Measurements from ENCODE around the gene IFI27. TPM values are rescaled to one million over a fixed set of nuclear protein-coding genes. Genes with fewer than 3 reads are reported as not detected.

IFI27 gene
- total and polyA plus RNA-seq, 2 of the 4 experiments (the other 2 are of a cell fraction), result under 0.01 to 0.60 TPM

DNA sequence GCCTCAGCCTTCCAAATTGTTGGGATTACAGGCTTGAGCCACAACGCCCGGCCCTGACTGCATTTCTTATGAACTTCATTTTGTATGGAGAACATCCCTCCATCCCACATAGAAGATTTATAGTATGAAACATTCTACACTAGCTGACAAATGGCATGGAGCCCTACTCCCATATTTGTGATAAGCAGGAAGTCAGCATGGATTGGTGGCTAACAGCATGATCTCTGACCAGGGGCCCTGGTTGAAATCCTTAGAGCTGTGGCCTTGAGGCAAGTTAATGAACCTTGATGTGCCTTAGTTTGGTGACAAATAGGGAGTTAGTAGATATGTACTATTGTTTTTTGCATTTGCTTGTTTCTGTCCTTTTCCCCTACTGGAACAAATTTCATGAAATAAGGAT is 17.1 kb upstream of the IFI27 start:
- H3K36me3 ChIP-seq (ENCODE audit: control insufficient read depth, insufficient read depth, low read length), result no peaks in the 10 kb centered on the region
- TF ChIP-seq MXI1 (IDR thresholded peaks at IDR 0.05; ENCODE audit: borderline replicate concordance, low read depth, low read length) (no peak), CEBPB (IDR thresholded peaks at IDR 0.05; ENCODE audit: low read depth, low read length) (no peak), NFE2L2 (IDR thresholded peaks at IDR 0.05; ENCODE audit: low read depth, low read length) (no peak), SMC3 (IDR thresholded peaks at IDR 0.05; ENCODE audit: low read depth, low read length) (no peak), MAZ (IDR thresholded peaks at IDR 0.05; ENCODE audit: borderline replicate concordance, low read depth, low read length) (no peak), RAD21 (IDR thresholded peaks at IDR 0.05; ENCODE audit: low read length) (no peak), CHD1 (IDR thresholded peaks at IDR 0.05; ENCODE audit: low read depth, low read length) (no peak), RCOR1 (IDR thresholded peaks at IDR 0.05; ENCODE audit: insufficient replicate concordance, low read length) (no peak)
- TF ChIP-seq, protein P1, sequence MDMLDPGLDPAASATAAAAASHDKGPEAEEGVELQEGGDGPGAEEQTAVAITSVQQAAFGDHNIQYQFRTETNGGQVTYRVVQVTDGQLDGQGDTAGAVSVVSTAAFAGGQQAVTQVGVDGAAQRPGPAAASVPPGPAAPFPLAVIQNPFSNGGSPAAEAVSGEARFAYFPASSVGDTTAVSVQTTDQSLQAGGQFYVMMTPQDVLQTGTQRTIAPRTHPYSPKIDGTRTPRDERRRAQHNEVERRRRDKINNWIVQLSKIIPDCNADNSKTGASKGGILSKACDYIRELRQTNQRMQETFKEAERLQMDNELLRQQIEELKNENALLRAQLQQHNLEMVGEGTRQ (IDR thresholded peaks at IDR 0.05; ENCODE audit: low read depth, low read length), result no peak
- TF ChIP-seq, protein P2, sequence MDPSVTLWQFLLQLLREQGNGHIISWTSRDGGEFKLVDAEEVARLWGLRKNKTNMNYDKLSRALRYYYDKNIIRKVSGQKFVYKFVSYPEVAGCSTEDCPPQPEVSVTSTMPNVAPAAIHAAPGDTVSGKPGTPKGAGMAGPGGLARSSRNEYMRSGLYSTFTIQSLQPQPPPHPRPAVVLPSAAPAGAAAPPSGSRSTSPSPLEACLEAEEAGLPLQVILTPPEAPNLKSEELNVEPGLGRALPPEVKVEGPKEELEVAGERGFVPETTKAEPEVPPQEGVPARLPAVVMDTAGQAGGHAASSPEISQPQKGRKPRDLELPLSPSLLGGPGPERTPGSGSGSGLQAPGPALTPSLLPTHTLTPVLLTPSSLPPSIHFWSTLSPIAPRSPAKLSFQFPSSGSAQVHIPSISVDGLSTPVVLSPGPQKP (IDR thresholded peaks at IDR 0.05; ENCODE audit: borderline replicate concordance, low read depth, low read length), result no peak
- no peak overlapping the region for H3K18ac ChIP-seq (ENCODE audit: low read depth, low read length)
- intact Hi-C loops (cut with micrococcal nuclease) (no loop called here), in situ Hi-C loops (cut with MboI; ENCODE audit: low sequenced_read_pairs) (no loop called here), dilution Hi-C loops (cut with HindIII; ENCODE audit: low sequenced_read_pairs, unreplicated experiment) (no loop called here)
- POLR2A ChIA-PET (ENCODE audit: unreplicated experiment), result no interaction called here
- no peak for DNase-seq
- H3K27ac ChIP-seq (ENCODE audit: insufficient read depth, low read length), result no peak overlapping the region
- no peak overlapping the region for H2AK9ac ChIP-seq (replicated peaks; ENCODE audit: low read depth, low read length, poor library complexity)
- no TSS peak for BruUV-seq (replicated peaks)
- H3K4me1 ChIP-seq (ENCODE audit: control insufficient read depth, insufficient read depth, low read length), result no peaks in the 10 kb centered on the region; the same call in 1 of the 2 replicates
- no peak for ATAC-seq (ENCODE audit: low read depth)
- no peak overlapping the region for H4K91ac ChIP-seq (ENCODE audit: insufficient read depth, low read depth, low read length)
- CTCF ChIA-PET, result no interaction called here
- H4K20me1 ChIP-seq (ENCODE audit: insufficient read depth, low read length), result no peaks in the 10 kb centered on the region
- no peak overlapping the region for H3K9ac ChIP-seq (ENCODE audit: low read depth, low read length)
- no peak overlapping the region for H2BK5ac ChIP-seq (ENCODE audit: low read depth, low read length, poor library complexity, severe bottlenecking)
- no CpG with 5 or more reads among the region's 2 CpGs for WGBS, 2 experiments (ENCODE audit: extremely low coverage in 2 of 2, insufficient read length in 1 of 2)
- H2AFZ ChIP-seq (replicated peaks; ENCODE audit: low read length, poor library complexity), result no peak overlapping the region
- no peak overlapping the region for H2BK120ac ChIP-seq (ENCODE audit: low read depth, low read length)
- H3K56ac ChIP-seq (ENCODE audit: extremely low read depth, insufficient read depth, low read length), result no peak overlapping the region
- H3K23ac ChIP-seq (ENCODE audit: low read depth, low read length), result no peak overlapping the region
- H4K5ac ChIP-seq (ENCODE audit: low read depth, low read length), result no peak overlapping the region
- no peak overlapping the region for H3K14ac ChIP-seq (replicated peaks; ENCODE audit: low read depth, low read length)
- no peaks in the 10 kb centered on the region for H3K9me3 ChIP-seq (ENCODE audit: control insufficient read depth, insufficient read depth, low read length)
- H3K27me3 ChIP-seq (ENCODE audit: control insufficient read depth, insufficient read depth, low read length), result no peaks in the 10 kb centered on the region
- no peak overlapping the region for H4K8ac ChIP-seq (ENCODE audit: low read depth in 2 of 2, low read length in 2 of 2)
- no peak overlapping the region for H2BK20ac ChIP-seq (ENCODE audit: low read depth, low read length)
- peaks cover 2 to 10% of the 10 kb centered on the region in 2 experiments; a peak in 3 of 4 replicates for H3K79me1 ChIP-seq (ENCODE audit: low read depth in 1 of 2, low read length in 2 of 2)
- no peak overlapping the region for H3K4me2 ChIP-seq (ENCODE audit: low read depth, low read length)
- H2AK5ac ChIP-seq (ENCODE audit: low read depth, low read length), result no peak overlapping the region
- no peak overlapping the region for H3K4ac ChIP-seq (ENCODE audit: low read depth, low read length)
- H3K9me1 ChIP-seq (ENCODE audit: insufficient read depth, low read length), result no peaks in the 10 kb centered on the region
- H3K4me3 ChIP-seq (ENCODE audit: insufficient read depth, low read depth, low read length), result no peak overlapping the region
- no peak overlapping the region for H2BK15ac ChIP-seq (ENCODE audit: low read depth, low read length)

Measured in IMR-90 (cell line).